Bronchial epithelial cell (primary cell): ENCODE results near the gene ANKRD23. TPM values are rescaled to one million over a fixed set of nuclear protein-coding genes. Genes with fewer than 3 reads are reported as not detected.

ENCODE experiments used
- DNase-seq: peaks from one replicate; pipeline ENCODE4 v3.0.0-alpha.2; 2010; ENCODE audit warnings: low read depth
- FAIRE-seq: peaks from 2 replicates; lab custom pipeline; 2011; peaks lifted over from hg19 to GRCh38; lab: Jason Lieb, UNC
- H3K27me3 ChIP-seq: 2 replicates; pipeline ENCODE4 v1.5.1; 2011; ENCODE audit warnings: low read length; ENCODE audit not compliant: control insufficient read depth, insufficient read depth
- H3K36me3 ChIP-seq: 2 replicates; pipeline ENCODE4 v1.5.1; 2011; ENCODE audit warnings: low read length; ENCODE audit not compliant: control insufficient read depth, insufficient read depth
- H3K4me3 ChIP-seq: 2 replicates; pipeline ENCODE4 v1.5.1; 2011; ENCODE audit warnings: mild to moderate bottlenecking, low read depth, low read length, control low read depth
- total RNA-seq: library from RNA; depleted of rRNA; stranded (reverse); fragments of >200 nt; gene quantifications from 2 replicates; pipeline ENCODE4 v1.2.1, GENCODE V29; 2014
- TF ChIP-seq, protein P1 (sequence below): IDR thresholded peaks from 2 replicates; pipeline ENCODE4 v1.5.1; 2011; ENCODE audit warnings: mild to moderate bottlenecking, moderate library complexity, low read length, control low read depth, inconsistent platforms; ENCODE audit not compliant: insufficient read depth, severe bottlenecking

The ANKRD23 gene
- total RNA-seq, 1 donor from 2014 or later = 0.79 TPM

DNA sequence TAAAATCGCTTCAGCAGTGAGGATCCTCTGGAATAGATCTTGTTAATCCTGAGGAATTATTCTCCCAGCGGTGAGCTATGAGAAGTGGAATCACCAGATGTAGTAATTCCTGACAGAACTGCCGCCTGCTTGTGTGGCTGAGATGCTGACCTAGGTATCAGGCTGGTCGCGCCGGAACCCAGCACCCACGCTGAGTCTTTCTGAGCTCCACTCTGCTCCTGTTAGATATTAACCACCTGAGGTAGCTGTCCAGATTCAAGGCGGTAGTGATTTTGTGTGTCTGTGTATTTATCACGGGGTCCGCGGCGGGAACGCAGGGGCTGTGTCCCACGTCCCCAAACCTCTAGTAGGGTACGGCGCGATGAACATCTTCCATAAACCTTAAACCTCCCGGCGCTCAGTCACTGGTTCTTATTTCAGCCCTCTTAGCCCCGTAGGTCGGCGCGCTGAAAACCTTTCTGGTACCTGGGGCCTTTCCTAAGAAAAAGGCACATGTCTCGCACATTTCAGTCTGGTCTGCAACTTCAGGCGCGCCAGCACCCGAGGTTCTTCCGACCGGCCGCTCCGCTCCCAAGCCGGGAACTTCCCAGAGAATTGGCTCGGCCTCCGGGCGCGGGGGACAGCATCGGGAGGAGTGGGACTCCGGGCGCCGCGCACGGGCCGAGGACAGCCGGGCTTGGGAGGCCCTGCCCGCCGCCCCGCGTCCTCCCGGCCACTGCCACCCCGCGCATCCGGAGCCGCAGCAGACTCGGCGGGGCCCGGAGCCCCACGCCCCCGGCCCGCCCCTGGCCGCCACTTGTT is 28.3 kb downstream of the ANKRD23 start:
- H3K4me3 ChIP-seq = peak overlapping the region; percentile 39
- FAIRE-seq = no peak
- no peaks in the 10 kb centered on the region for H3K27me3 ChIP-seq
- H3K36me3 ChIP-seq = no peaks in the 10 kb centered on the region
- DNase-seq = peak; percentile 25
- TF ChIP-seq, protein P1, sequence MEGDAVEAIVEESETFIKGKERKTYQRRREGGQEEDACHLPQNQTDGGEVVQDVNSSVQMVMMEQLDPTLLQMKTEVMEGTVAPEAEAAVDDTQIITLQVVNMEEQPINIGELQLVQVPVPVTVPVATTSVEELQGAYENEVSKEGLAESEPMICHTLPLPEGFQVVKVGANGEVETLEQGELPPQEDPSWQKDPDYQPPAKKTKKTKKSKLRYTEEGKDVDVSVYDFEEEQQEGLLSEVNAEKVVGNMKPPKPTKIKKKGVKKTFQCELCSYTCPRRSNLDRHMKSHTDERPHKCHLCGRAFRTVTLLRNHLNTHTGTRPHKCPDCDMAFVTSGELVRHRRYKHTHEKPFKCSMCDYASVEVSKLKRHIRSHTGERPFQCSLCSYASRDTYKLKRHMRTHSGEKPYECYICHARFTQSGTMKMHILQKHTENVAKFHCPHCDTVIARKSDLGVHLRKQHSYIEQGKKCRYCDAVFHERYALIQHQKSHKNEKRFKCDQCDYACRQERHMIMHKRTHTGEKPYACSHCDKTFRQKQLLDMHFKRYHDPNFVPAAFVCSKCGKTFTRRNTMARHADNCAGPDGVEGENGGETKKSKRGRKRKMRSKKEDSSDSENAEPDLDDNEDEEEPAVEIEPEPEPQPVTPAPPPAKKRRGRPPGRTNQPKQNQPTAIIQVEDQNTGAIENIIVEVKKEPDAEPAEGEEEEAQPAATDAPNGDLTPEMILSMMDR = no peak

DNA sequence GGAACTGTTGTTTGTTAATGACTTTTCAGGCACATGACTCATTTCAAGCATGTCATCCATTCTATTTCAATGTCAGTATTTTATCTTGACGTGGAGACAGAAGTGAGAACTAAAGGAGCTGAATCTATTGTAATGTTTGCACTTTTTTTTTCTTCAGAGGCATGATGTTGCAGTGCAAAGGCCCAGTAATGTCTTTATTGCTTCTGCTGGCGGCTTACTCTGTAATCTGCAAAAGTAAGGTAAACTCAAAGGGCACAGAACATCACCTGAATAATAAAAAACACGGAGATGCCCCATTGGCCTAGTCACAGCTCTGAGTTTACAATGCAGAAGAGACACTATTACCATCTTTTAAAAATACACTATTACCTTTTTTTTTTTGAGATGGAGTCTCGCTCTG is 30.2 kb downstream of the ANKRD23 start:
- no peak overlapping the region for H3K4me3 ChIP-seq
- no peak for FAIRE-seq
- H3K36me3 ChIP-seq = peaks cover 1% of the 10 kb centered on the region
- TF ChIP-seq, protein P1 = no peak
- H3K27me3 ChIP-seq = no peaks in the 10 kb centered on the region
- DNase-seq = no peak

DNA sequence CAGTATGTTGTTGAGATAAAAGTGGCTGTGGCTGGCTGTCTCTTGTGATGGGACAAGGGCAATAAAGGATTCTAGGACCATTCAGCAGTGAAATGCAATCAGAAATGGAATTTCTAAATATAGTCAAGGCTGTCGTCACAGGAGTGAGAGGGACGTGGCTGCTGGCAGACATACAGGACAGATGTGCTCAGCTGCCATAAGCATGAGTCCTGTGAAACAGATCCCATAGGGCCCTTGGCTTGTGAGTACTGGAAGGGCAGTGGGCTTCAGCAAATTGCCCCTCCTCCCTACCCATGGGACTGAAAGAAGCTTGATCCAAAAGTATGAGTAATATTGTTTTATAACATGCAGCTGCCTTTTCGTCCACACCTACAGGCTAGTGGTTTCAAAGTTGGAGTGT is 31.9 kb downstream of the ANKRD23 start:
- Histone ChIP-seq H3K36me3 (peaks cover 1% of the 10 kb centered on the region), H3K27me3 (no peaks in the 10 kb centered on the region), H3K4me3 (no peak overlapping the region)
- DNase-seq (no peak), FAIRE-seq (no peak)
- TF ChIP-seq, protein P1 = no peak

DNA sequence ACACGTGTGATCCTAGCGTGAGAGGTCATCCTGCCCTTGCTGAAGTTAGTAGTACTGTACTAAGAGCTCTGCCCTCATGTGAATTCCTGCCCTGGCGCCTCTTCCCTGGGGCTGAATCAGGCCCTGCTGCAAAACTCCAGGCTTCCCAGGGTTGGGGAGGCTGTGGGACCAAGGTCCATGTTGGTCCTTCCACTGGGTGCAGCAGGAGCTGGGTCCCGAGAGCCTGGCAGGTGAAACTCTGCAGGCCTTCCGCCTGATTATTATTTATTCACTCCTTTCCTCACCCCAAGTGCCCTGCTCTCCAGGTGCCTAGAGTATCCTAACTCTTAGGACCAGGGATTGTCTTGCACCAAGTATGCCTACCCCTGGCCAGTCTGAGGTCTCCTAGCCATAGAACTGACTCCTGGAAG is 33.0 kb downstream of the ANKRD23 start:
- FAIRE-seq (no peak), DNase-seq (no peak)
- TF ChIP-seq, protein P1 = no peak
- Histone ChIP-seq H3K36me3 (peaks cover 1% of the 10 kb centered on the region), H3K4me3 (no peak overlapping the region), H3K27me3 (no peaks in the 10 kb centered on the region)

DNA sequence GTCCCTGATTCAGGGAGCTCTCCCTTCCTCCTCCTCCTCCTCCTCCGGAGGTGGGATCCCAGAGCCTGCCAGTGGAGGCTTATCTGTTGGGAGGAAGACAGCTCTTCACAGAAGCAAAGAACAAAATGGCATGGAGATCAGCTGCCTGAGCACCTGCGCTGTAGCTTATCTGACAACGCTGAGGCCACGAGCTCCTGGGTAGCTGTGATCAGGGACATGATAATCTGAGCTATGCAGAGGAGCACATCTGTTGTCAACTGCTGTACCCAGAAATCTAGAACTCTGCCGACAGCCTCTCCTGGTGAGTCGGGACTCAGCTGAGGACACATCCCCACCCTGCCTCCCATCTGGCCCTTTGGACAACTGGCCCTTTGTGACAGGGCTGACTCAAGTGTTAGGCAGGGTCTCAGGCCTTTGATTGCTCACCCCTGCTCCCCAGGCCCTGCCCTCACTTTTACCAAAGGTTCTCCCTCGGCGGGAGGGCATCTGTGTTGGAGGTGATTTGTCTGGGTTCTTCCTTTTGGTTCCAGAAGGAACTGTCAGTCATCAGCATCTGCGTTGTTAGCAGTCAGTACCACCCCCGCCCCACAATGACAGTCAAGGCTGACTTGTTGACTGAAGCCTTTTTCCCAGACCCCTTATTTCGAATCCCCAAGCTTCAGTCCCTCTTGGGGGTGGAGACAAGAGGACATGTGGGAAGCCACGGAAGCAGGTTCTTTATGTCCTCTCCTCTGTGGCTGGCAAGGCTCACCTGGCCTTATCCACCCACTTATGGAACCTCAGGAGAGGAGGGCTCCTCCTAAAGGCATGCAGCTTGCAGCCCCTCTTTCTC is 33.7 kb downstream of the ANKRD23 start:
- Histone ChIP-seq H3K4me3 (no peak overlapping the region), H3K27me3 (no peaks in the 10 kb centered on the region), H3K36me3 (peaks cover 1% of the 10 kb centered on the region)
- TF ChIP-seq, protein P1 = no peak
- no peak for DNase-seq
- no peak for FAIRE-seq
